HCT116 (cell line): ENCODE measurements around the gene SHISA2. TPM values are rescaled to one million over a fixed set of nuclear protein-coding genes. Genes with fewer than 3 reads are reported as not detected.

ENCODE experiments used
- ATAC-seq: fragments of 200-7000 bp; cut with Tn5 transposase; 2 replicates; pipeline ENCODE4 v1.9.1; 2020; ENCODE audit warnings: mild to moderate bottlenecking, moderate library complexity
- BruUV-seq: library from RNA; stranded (reverse); fragments of 400-500 nt; replicated peaks from 2 replicates; lab custom pipeline; 2021; lab: Mats Ljungman, UMichigan
- CTCF ChIA-PET: fragments of 300-600 bp; sonication (Branson Sonifier 250); formaldehyde crosslinking; loops from one replicate; lab custom pipeline; 2021; ENCODE audit warnings: antibody characterized with exemption; lab: Charles Lee
- POLR2A ChIA-PET: fragments of 300-600, 350-600 bp; sonication (Branson Sonifier 250); formaldehyde crosslinking; loops from one replicate; lab custom pipeline; 2021; ENCODE audit warnings: antibody characterized with exemption; lab: Charles Lee
- RAD21 ChIA-PET, 2 experiments: fragments of 300-600 bp; sonication (Branson Sonifier 250); formaldehyde crosslinking; loops; one replicate each; lab custom pipeline; 2023; ENCODE audit warnings: low total read pairs in 2 of 2; ENCODE audit not compliant: uncharacterized antibody in 2 of 2, unreplicated experiment in 2 of 2, low non-redundant PET in 1 of 2; lab: Charles Lee
- DNase-seq: peaks from one replicate; pipeline ENCODE4 v3.0.0-alpha.2; 2010; ENCODE audit warnings: low read depth, low spot score
- H2AFZ ChIP-seq: fragments of 200-600 bp; shearing (Covaris generic), sonication (generic); 2 replicates; pipeline ENCODE4 v1.6.1; 2017; ENCODE audit warnings: low read depth, mixed run types, mixed read lengths, antibody characterized with exemption, low read length; ENCODE audit not compliant: poor library complexity, severe bottlenecking
- H3K27ac ChIP-seq: 2 replicates; pipeline ENCODE4 v1.5.1; 2012; ENCODE audit warnings: low read depth, low read length
- H3K27me3 ChIP-seq: fragments of 200-600 bp; sonication (generic); 2 replicates; pipeline ENCODE4 v1.6.1; 2016; ENCODE audit warnings: mixed run types, low read length, mixed read lengths; ENCODE audit not compliant: insufficient read depth
- H3K36me3 ChIP-seq, 2 experiments: fragments of 200-500 bp in 1 of 2; fragments of 200-600 bp in 1 of 2; sonication (Bioruptor generic) in 1 of 2; sonication (generic) in 1 of 2; 2 replicates each; pipeline versions ENCODE4 v1.5.1 to v1.6.1; 2014 to 2016; ENCODE audit warnings: low read length in 2 of 2, inconsistent platforms in 1 of 2, mixed read lengths in 1 of 2, mixed run types in 1 of 2; ENCODE audit not compliant: insufficient read depth in 2 of 2, control insufficient read depth in 1 of 2
- H3K4me1 ChIP-seq, 2 experiments: fragments of 200-600 bp in 1 of 2; sonication (generic) in 1 of 2; 2 replicates each; pipeline versions ENCODE4 v1.5.1 to v1.6.1; 2012 to 2017; ENCODE audit warnings: low read length in 2 of 2, inconsistent platforms in 1 of 2, mild to moderate bottlenecking in 1 of 2, mixed read lengths in 1 of 2, mixed run types in 1 of 2, moderate library complexity in 1 of 2; ENCODE audit not compliant: insufficient read depth in 2 of 2, control insufficient read depth in 1 of 2
- H3K4me2 ChIP-seq: fragments of 200-600 bp; sonication (generic); 2 replicates; pipeline ENCODE4 v1.6.1; 2017; ENCODE audit warnings: mixed run types, low read length, mixed read lengths
- H3K4me3 ChIP-seq, 2 experiments: fragments of 200-600 bp in 1 of 2; sonication (generic) in 1 of 2; replicated peaks in 1 of 2; 2 replicates each; pipeline ENCODE4 v1.5.1; 2011 to 2016; ENCODE audit warnings: low read length in 2 of 2, control low read depth in 1 of 2, low read depth in 1 of 2, mild to moderate bottlenecking in 1 of 2, mixed read lengths in 1 of 2, mixed run types in 1 of 2
- H3K79me2 ChIP-seq: fragments of 200-600 bp; sonication (generic); 2 replicates; pipeline ENCODE4 v1.6.1; 2017; ENCODE audit warnings: mild to moderate bottlenecking, mixed run types, low read length, moderate library complexity, mixed read lengths; ENCODE audit not compliant: insufficient read depth
- H3K9ac ChIP-seq: fragments of 200-600 bp; sonication (generic); 2 replicates; pipeline ENCODE4 v1.6.1; 2016; ENCODE audit warnings: low read length, mixed read lengths
- H3K9me2 ChIP-seq: fragments of 200-600 bp; sonication (generic), shearing (Covaris generic); 2 replicates; pipeline ENCODE4 v1.6.1; 2017; ENCODE audit warnings: mixed run types, mild to moderate bottlenecking, moderate library complexity; ENCODE audit not compliant: insufficient read depth
- H3K9me3 ChIP-seq, 2 experiments: fragments of 200-500 bp in 1 of 2; fragments of 200-600 bp in 1 of 2; sonication (Bioruptor generic) in 1 of 2; sonication (generic) in 1 of 2; 2 replicates each; pipeline ENCODE4 v1.6.1; 2014 to 2017; ENCODE audit warnings: low read length in 2 of 2, mixed read lengths in 2 of 2, inconsistent platforms in 1 of 2, low read depth in 1 of 2, mild to moderate bottlenecking in 1 of 2, mixed run types in 1 of 2, moderate library complexity in 1 of 2; ENCODE audit not compliant: control insufficient read depth in 1 of 2, insufficient read depth in 1 of 2
- H4K20me1 ChIP-seq: fragments of 200-600 bp; sonication (generic), shearing (Covaris generic); 2 replicates; pipeline ENCODE4 v1.6.1; 2017; ENCODE audit warnings: mixed run types, mild to moderate bottlenecking, moderate library complexity; ENCODE audit not compliant: insufficient read depth
- CBX3 ChIP-seq: IDR thresholded peaks from 2 replicates; pipeline ENCODE4 v1.6.1; 2012; ENCODE audit warnings: low read depth
- CEBPB ChIP-seq: IDR thresholded peaks from 2 replicates; pipeline ENCODE4 v1.6.1; 2012; ENCODE audit warnings: low read depth
- EGR1 ChIP-seq: IDR thresholded peaks from 2 replicates; pipeline ENCODE4 v1.6.1; 2012; ENCODE audit warnings: low read depth
- ELF1 ChIP-seq: IDR thresholded peaks from 2 replicates; pipeline ENCODE4 v1.6.1; 2012; ENCODE audit warnings: low read depth, borderline replicate concordance
- EZH2 ChIP-seq: fragments of 200-600 bp; sonication (generic); IDR thresholded peaks from 2 replicates; pipeline ENCODE4 v1.6.1; 2017; ENCODE audit warnings: antibody characterized with exemption, mixed run types
- EZH2phosphoT487 ChIP-seq: fragments of 200-600 bp; IDR thresholded peaks from 2 replicates; pipeline ENCODE4 v1.6.1; 2018; ENCODE audit warnings: antibody characterized with exemption, borderline replicate concordance
- FOSL1 ChIP-seq: IDR thresholded peaks from 2 replicates; pipeline ENCODE4 v1.6.1; 2012; ENCODE audit warnings: low read depth
- JUND ChIP-seq: IDR thresholded peaks from 2 replicates; pipeline ENCODE4 v1.6.1; 2012
- POLR2A ChIP-seq: IDR thresholded peaks from 2 replicates; pipeline ENCODE4 v1.7.0; 2011; ENCODE audit warnings: borderline replicate concordance; ENCODE audit not compliant: insufficient read depth, insufficient read length; ENCODE audit errors: extremely low read depth
- POLR2AphosphoS5 ChIP-seq: IDR thresholded peaks from 2 replicates; pipeline ENCODE4 v1.6.1; 2011; ENCODE audit warnings: mild to moderate bottlenecking, low read depth, low read length, moderate library complexity
- RAD21 ChIP-seq: IDR thresholded peaks from 2 replicates; pipeline ENCODE4 v1.6.1; 2012; ENCODE audit warnings: low read depth, mild to moderate bottlenecking
- SIN3A ChIP-seq: IDR thresholded peaks from 2 replicates; pipeline ENCODE4 v1.6.1; 2012; ENCODE audit warnings: low read depth
- SP1 ChIP-seq: IDR thresholded peaks from 2 replicates; pipeline ENCODE4 v1.6.1; 2012; ENCODE audit warnings: low read depth
- SRF ChIP-seq: IDR thresholded peaks from 2 replicates; pipeline ENCODE4 v1.6.1; 2012; ENCODE audit warnings: low read depth
- TCF7L2 ChIP-seq: IDR thresholded peaks from 2 replicates; pipeline ENCODE4 v1.7.0; 2011; ENCODE audit warnings: borderline replicate concordance, inconsistent platforms; ENCODE audit not compliant: insufficient read depth, insufficient read length; ENCODE audit errors: extremely low read depth
- ZFX ChIP-seq: fragments of 450-650 bp; IDR thresholded peaks from 2 replicates; pipeline ENCODE4 v1.6.1; 2017
- ZNF274 ChIP-seq: fragments of 200-500 bp; sonication (Bioruptor generic); IDR thresholded peaks from 2 replicates; pipeline ENCODE4 v1.6.1; 2014; ENCODE audit warnings: mild to moderate bottlenecking, low read depth, low read length, inconsistent platforms
- intact Hi-C: fragments of 100-400 bp; cut with micrococcal nuclease; formaldehyde crosslinking; loops from 2 replicates; pipeline ENCODE4 v1.10.0; 2022
- total RNA-seq: library from RNA; stranded (reverse); gene quantifications from one replicate; pipeline ENCODE4 v1.2.1, GENCODE V29; 2021; ENCODE audit not compliant: unreplicated experiment
- TF ChIP-seq, protein P1 (sequence below): IDR thresholded peaks from 2 replicates; pipeline ENCODE4 v1.6.1; 2012
- TF ChIP-seq, protein P2 (sequence below): IDR thresholded peaks from 2 replicates; pipeline ENCODE4 v1.6.1; 2012; ENCODE audit warnings: low read depth

The SHISA2 gene
- total RNA-seq, 1 experiment from 2014 or later = not detected

- POLR2A ChIA-PET = no interaction called here
- Histone ChIP-seq H3K9me2 (no peaks in the 10 kb centered on the region), H3K36me3 (no peaks in the 10 kb centered on the region), H3K4me1 (no peaks in the 10 kb centered on the region), H3K27ac (no peak overlapping the region), H3K9ac (no peak overlapping the region), H3K79me2 (no peaks in the 10 kb centered on the region)
- no peak for DNase-seq
- BruUV-seq = no TSS peak
- intact Hi-C loops = no loop called here
- TF ChIP-seq ZNF274 = no peak
- TF ChIP-seq POLR2AphosphoS5 = no peak
- no peak for TF ChIP-seq CEBPB
- no peak for TF ChIP-seq RAD21
- TF ChIP-seq EZH2phosphoT487 = no peak
- no peak for TF ChIP-seq SRF
- TF ChIP-seq ZFX = no peak
- TF ChIP-seq SP1 = no peak
- TF ChIP-seq, protein P1, sequence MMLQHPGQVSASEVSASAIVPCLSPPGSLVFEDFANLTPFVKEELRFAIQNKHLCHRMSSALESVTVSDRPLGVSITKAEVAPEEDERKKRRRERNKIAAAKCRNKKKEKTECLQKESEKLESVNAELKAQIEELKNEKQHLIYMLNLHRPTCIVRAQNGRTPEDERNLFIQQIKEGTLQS = no peak
- no peak for TF ChIP-seq EZH2
- TF ChIP-seq SIN3A = no peak
- TF ChIP-seq CBX3 = no peak
- TF ChIP-seq POLR2A = no peak
- TF ChIP-seq EGR1 = no peak
- TF ChIP-seq, all 23 proteins: peak for 0
- Histone ChIP-seq H3K4me2 (no peak overlapping the region), H3K27me3 (peaks cover 34% of the 10 kb centered on the region), H3K4me3 (no peak overlapping the region), H3K9me3 (no peaks in the 10 kb centered on the region), H4K20me1 (no peaks in the 10 kb centered on the region), H2AFZ (no peak overlapping the region)
- ChIA-PET CTCF (no interaction called here), RAD21 (no interaction called here)
- ATAC-seq = no peak
Observed at GRCh38 chr13:26050568-26051230, 1.1 kb downstream of the SHISA2 start.

DNA sequence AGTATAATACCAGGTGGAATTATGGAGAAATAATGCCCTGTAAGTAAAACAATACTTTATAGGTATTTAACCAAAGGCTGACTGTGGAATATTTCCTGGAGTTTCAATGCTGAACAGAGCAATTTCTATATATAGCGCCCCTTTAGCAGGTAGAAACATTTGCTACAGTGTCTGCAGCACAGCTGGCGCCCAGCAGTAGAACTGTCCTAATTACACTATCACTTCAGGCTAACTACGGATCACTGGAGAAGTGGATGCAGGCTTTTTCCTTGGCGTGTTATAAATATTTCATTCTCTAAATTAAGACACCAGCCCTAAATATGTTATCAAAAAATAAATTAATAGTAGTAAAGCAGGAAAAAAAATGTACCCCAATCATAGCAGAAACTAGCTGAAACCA, 3.1 kb downstream of the SHISA2 start:
- no peaks in the 10 kb centered on the region for H4K20me1 ChIP-seq
- no peak overlapping the region for H2AFZ ChIP-seq
- intact Hi-C loops = no loop called here
- CTCF ChIA-PET = no interaction called here
- RAD21 ChIA-PET = no interaction called here
- peaks cover 39% of the 10 kb centered on the region for H3K27me3 ChIP-seq
- no peak overlapping the region for H3K4me2 ChIP-seq
- no peak for TF ChIP-seq RAD21
- TF ChIP-seq TCF7L2 = no peak
- no peak for TF ChIP-seq SIN3A
- no peak for TF ChIP-seq JUND
- TF ChIP-seq ZNF274 = no peak
- no peak for TF ChIP-seq ELF1
- no peak for TF ChIP-seq FOSL1
- TF ChIP-seq, protein P2, sequence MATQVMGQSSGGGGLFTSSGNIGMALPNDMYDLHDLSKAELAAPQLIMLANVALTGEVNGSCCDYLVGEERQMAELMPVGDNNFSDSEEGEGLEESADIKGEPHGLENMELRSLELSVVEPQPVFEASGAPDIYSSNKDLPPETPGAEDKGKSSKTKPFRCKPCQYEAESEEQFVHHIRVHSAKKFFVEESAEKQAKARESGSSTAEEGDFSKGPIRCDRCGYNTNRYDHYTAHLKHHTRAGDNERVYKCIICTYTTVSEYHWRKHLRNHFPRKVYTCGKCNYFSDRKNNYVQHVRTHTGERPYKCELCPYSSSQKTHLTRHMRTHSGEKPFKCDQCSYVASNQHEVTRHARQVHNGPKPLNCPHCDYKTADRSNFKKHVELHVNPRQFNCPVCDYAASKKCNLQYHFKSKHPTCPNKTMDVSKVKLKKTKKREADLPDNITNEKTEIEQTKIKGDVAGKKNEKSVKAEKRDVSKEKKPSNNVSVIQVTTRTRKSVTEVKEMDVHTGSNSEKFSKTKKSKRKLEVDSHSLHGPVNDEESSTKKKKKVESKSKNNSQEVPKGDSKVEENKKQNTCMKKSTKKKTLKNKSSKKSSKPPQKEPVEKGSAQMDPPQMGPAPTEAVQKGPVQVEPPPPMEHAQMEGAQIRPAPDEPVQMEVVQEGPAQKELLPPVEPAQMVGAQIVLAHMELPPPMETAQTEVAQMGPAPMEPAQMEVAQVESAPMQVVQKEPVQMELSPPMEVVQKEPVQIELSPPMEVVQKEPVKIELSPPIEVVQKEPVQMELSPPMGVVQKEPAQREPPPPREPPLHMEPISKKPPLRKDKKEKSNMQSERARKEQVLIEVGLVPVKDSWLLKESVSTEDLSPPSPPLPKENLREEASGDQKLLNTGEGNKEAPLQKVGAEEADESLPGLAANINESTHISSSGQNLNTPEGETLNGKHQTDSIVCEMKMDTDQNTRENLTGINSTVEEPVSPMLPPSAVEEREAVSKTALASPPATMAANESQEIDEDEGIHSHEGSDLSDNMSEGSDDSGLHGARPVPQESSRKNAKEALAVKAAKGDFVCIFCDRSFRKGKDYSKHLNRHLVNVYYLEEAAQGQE = no peak
- no peak for DNase-seq
- no TSS peak for BruUV-seq
- H3K9me2 ChIP-seq = no peaks in the 10 kb centered on the region
- POLR2A ChIA-PET = no interaction called here
- no peak overlapping the region for H3K9ac ChIP-seq
- no peaks in the 10 kb centered on the region for H3K36me3 ChIP-seq
- no peak overlapping the region for H3K4me3 ChIP-seq
- no peaks in the 10 kb centered on the region for H3K4me1 ChIP-seq
- H3K27ac ChIP-seq = no peak overlapping the region
- H3K9me3 ChIP-seq = no peaks in the 10 kb centered on the region
- no peaks in the 10 kb centered on the region for H3K79me2 ChIP-seq
- no peak for ATAC-seq
